ENCODE data around the gene MYOM1.
A peak's percentile ranks its signal among the peaks of the same experiment; 100 is the strongest.

The MYOM1 gene

DNA sequence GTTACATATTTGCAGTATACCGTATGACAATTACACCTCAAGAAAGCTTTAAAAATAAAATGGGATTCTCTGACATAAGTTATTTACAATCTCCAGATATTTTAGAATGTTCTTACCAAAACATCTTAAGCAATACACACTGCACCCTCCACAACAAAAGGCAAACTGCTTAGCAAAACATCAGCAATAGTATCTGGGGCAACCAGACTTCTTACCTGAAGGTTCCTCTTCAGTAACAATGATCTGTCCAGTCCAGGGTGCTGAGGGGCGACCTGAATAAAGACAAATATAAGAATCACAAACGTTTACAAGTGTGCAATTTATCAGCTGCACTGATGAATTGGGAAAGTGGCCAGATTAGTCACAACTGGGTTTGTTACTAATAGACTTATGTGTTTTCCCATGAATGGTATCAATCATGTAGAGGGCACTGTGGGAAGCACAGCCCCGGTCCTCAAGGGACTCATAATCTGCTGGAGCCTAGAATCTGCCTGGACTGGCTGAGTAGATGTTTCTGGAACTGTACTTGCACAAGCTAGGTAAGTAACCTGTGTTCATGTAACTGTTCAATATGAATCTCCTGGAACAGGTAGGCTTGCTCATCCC lies 70.7 kb downstream of the MYOM1 start:
- no peak for DNase-seq

DNA sequence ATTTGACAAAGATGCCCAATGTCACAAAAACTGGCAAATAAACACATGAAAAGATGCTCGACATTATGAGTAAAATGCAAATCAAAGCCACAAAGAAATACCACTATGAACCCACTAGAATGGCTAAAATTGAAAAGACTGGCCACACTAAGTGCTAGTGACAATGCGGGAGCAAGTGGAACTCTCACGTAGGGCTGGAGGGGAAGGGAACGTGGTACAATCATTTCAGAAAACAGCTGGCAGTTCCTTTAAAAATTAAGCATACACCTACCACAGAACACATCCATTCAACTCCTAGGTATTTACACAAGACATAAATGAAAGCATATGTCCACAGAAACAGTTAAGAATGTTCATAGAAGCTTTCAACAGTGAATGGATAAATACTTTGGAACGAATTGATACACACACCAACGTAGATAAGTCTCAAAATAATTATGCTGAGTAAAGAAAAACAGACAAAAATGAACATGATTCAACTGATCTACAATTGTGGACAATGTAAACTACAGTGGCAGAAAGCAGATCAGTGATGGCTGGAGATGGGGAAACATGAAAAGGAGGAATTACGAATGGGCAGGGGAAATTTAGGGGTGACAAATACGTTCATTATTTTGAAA lies 71.7 kb downstream of the MYOM1 start:
- no peak for DNase-seq

GRCh38 chr18:3140986-3141639 lies 78.7 kb downstream of the MYOM1 start:
- no peak for DNase-seq

GRCh38 chr18:3140342-3140741 lies 79.4 kb downstream of the MYOM1 start:
- no peak for DNase-seq

DNA sequence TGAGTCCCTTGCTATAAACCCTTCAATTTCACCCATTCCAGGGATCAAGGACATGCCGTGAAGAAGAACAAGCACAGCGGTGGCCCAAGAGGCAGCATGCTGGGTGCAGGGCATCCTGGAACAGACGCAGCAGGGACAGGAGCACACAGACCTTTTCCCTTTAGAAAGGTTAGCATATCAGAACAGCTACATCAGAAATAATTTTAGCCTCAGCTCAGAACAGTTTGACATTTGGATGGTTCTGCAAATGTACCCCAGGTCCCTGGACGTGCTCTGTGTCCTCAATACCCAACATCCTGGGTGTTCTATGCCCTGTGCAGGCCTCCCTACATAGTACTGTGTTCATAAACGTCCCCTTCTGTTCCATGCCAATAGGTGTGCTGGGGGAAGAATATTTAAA lies 80.4 kb downstream of the MYOM1 start:
- no peak for DNase-seq

DNA sequence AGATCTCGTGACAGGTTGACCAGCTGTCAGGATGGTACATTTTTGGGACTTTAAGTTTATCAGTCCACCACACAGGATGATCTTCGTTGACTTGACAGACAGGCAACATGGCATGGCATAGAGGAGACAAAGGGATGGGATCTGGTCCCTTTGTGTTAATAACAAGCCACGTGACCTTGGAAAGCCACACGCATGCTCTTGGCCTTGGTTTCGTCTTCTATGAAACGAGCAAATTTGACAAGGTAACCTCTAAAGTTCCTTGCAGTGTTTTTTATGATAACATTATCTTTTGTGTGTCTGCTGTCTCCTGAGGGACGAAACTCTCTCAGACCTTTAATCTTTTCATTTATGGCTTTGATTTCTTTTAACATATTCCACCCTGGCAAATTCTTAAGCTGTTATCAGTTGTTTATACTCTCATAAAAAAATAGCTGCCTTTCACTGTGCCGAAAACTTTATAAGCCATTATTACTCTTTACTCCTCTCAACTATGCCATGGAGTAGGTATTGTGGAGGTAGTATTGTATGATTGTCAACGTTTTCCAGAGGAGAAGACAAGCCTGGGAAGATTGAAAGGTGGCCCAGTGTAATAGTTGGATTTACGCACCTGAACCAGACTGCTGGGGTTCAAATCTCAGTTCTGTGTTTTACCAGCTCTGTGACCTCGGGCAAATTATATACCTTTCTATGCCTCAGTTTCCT lies 81.3 kb downstream of the MYOM1 start:
- no peak for DNase-seq

GRCh38 chr18:3135536-3135935 lies 84.2 kb downstream of the MYOM1 start:
- peak; percentile 26 to 32 for DNase-seq

DNA sequence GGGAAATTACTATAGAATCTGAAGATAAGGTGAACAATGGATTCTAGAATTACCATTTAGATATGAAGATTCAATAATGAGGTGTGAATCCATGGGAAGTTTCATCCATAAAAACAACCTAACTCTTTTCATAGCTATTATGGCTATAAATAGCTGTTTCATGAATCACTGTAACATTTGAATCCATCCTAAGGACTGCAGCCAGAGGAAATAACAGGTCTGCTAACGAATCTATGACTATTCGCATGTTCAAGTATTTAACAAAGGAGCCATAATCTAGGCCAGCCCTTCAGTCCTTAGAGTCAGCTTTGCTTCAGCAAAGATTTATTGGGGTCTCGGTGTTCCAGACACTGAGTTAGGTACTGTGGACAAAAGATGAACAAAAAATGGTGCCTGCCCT lies 87.1 kb downstream of the MYOM1 start:
- no peak for DNase-seq

GRCh38 chr18:3130344-3130743 lies 89.4 kb downstream of the MYOM1 start:
- DNase-seq, result no peak

DNA sequence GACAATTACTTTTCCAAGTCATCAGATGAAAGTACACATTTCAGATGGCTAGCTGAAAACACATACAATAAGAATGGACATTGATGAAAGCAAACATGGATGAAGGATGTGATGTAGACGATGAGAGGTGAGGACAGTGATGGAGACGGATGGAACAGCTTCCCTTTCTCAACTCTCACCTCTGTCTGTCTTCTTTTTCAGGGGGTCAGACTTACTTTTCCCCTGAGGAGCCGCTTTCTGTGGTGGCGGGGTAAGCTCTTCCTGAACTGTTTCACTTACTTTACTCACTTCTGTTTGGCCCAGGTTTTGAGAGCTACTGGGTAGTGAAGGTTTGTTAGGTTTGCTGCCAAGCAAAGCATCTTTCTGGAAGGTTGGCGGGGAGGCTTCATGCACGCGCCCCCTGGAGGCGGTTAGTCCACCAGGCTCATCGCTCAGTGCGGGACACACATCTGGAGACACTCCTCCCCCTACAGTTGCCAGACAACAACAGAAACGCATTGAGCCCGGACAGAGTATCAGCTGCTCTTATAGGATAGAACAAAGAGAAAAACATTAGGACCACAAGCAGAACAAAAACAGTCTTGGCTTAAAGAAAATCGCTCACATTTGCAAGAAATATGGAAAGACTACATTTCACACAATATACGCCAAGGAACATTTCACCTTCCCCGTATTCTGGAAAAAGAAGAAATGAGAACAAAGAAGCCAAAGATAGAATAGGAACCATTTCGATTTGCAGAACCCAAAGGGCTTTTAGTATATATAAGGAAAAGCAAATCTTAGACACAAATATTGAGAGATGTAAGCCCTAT lies 90.5 kb downstream of the MYOM1 start:
- DNase-seq, result peak; percentile 81 to 86

DNA sequence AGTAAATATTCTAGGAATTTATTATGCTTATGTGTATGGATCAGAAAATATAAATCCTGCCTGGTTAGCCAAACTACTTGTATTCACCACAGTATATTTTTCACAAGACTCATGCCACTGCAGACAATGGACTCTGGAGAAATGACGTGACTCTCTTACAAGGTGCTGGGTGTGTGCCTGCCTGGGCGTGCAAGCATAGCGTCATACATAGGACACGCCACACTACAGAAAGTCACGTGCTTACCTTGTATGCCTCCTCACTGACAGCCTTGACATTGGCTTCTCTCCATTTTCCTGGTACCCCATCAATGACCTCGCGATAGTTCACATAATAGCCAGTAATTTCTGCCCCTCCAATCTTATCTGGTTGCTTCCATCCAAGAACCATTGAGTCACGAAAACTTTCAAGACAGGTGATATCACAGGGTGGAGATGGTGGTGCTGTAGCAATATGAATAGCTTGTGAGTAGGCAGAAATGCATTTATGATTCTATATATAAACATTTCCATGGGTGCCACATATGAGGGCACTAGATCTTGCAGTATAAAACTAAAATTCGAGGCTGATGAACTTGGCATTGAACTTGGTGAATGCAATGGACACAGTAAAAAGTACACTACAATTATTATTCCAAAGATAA lies 93.2 kb downstream of the MYOM1 start:
- DNase-seq, result no peak

- DNase-seq, result no peak
Observed at GRCh38 chr18:3124822-3125221, 94.9 kb downstream of the MYOM1 start.

- DNase-seq, result no peak
Observed at GRCh38 chr18:3122851-3123250, 96.9 kb downstream of the MYOM1 start.

DNA sequence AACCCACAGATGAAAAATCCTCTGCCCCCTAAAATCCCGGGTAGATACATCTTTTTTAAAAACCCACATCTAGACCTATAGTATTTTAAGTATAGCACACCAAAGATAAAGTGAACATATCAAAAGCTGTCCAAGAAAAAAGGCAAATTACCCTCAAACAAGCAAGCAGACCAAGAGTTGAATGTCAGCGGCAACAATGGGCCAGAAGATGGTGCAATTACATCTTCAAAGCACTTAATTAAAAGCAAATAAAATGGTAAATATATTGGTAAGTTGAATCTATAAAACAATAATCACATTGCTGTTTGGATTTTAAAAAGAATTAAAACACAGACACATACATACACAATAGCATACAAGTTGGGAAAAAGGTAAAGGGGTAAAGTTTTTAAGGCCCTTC lies 98.5 kb downstream of the MYOM1 start:
- DNase-seq, result no peak

DNA sequence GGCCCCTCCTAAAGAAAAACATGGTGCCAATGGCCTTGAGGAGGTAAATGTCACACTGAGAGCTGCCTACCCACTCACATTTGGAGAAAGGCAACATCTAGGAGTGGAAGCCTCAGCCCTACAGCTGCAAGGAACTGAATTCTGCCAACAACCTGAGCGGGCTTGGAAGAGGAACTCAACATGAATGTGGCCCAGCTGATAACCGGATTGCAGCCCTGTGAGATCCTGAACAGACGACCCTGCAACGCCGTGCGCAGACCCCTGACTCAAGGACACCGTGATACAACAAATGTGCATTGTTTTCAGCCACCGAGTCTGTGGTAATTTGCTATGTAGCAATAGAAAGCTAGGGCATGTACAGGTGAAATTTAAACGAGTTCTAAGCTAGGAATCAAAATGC lies 99.4 kb downstream of the MYOM1 start:
- no peak for DNase-seq

GRCh38 chr18:3119401-3120341 lies 100.1 kb downstream of the MYOM1 start:
- DNase-seq, result no peak

- no peak for DNase-seq
Observed at GRCh38 chr18:3118195-3119010, 101.4 kb downstream of the MYOM1 start.

GRCh38 chr18:3117493-3118192 lies 102.1 kb downstream of the MYOM1 start:
- DNase-seq, result no peak

- DNase-seq, result no peak
Observed at GRCh38 chr18:3115447-3116030, 104.2 kb downstream of the MYOM1 start.
